ENCODE data around the gene DBX2. TPM values are rescaled to one million over a fixed set of nuclear protein-coding genes. Genes with fewer than 3 reads are reported as not detected.

DBX2 gene
- total RNA-seq, 4 donors from 2014 or later = 0.40 to 1.1 (median 0.76) TPM; not detected in 1

GRCh38 chr12:45039757-45040156 is 11.1 kb downstream of the DBX2 start:
- H3K9me3 ChIP-seq = no peaks in the 10 kb centered on the region
- WGBS = 80% methylated on average over 2 of the region's 2 CpGs
- DNase-seq (ENCODE audit: low spot score in 2 of 2) = no peak
- no peaks in the 10 kb centered on the region for H3K4me1 ChIP-seq
- H3K27me3 ChIP-seq = no peaks in the 10 kb centered on the region
- H3K36me3 ChIP-seq = no peaks in the 10 kb centered on the region
- TF ChIP-seq CTCF (IDR thresholded peaks at IDR 0.05) = no peak
- no peak for TF ChIP-seq POLR2A (IDR thresholded peaks at IDR 0.05)
- no peak for TF ChIP-seq EP300 (IDR thresholded peaks at IDR 0.05)
- no peak for TF ChIP-seq POLR2AphosphoS5 (IDR thresholded peaks at IDR 0.05)
- H3K4me3 ChIP-seq = no peak overlapping the region
- no peak overlapping the region for H3K27ac ChIP-seq

GRCh38 chr12:45034861-45035265 is 16.0 kb downstream of the DBX2 start:
- H3K27me3 ChIP-seq = no peaks in the 10 kb centered on the region
- no peaks in the 10 kb centered on the region for H3K4me1 ChIP-seq

GRCh38 chr12:45017916-45018315 is 33.0 kb downstream of the DBX2 start:
- no peak overlapping the region for H3K27ac ChIP-seq
- H3K9me3 ChIP-seq = peaks cover 3% of the 10 kb centered on the region
- no peaks in the 10 kb centered on the region for H3K27me3 ChIP-seq
- H3K4me3 ChIP-seq = no peak overlapping the region
- H3K36me3 ChIP-seq = no peaks in the 10 kb centered on the region
- TF ChIP-seq POLR2A (IDR thresholded peaks at IDR 0.05) (no peak), EP300 (IDR thresholded peaks at IDR 0.05) (no peak), CTCF (IDR thresholded peaks at IDR 0.05) (no peak), POLR2AphosphoS5 (IDR thresholded peaks at IDR 0.05) (no peak)
- no peaks in the 10 kb centered on the region for H3K4me1 ChIP-seq
- 7% methylated on average over 1 of the region's 1 CpG for WGBS
- DNase-seq (ENCODE audit: low spot score in 2 of 2) = no peak

More at GRCh38 chr12:45034861-45035265, 16.0 kb downstream of the DBX2 start:
- H3K4me3 ChIP-seq = no peak overlapping the region
- H3K27ac ChIP-seq = no peak overlapping the region
- 65% methylated on average over 11 of the region's 11 CpGs for WGBS
- no peaks in the 10 kb centered on the region for H3K36me3 ChIP-seq
- no peak for DNase-seq (ENCODE audit: low spot score in 2 of 2)
- TF ChIP-seq POLR2AphosphoS5 (IDR thresholded peaks at IDR 0.05) = no peak
- TF ChIP-seq EP300 (IDR thresholded peaks at IDR 0.05) = no peak
- H3K9me3 ChIP-seq = no peaks in the 10 kb centered on the region

GRCh38 chr12:45014396-45014795 is 36.5 kb downstream of the DBX2 start:
- Histone ChIP-seq H3K4me1 (no peaks in the 10 kb centered on the region), H3K27me3 (no peaks in the 10 kb centered on the region), H3K27ac (no peak overlapping the region), H3K9me3 (no peaks in the 10 kb centered on the region), H3K36me3 (no peaks in the 10 kb centered on the region), H3K4me3 (no peak overlapping the region)
- 81% methylated on average over 1 of the region's 1 CpG for WGBS
- TF ChIP-seq POLR2A (IDR thresholded peaks at IDR 0.05) = no peak
- no peak for DNase-seq (ENCODE audit: low spot score in 2 of 2)

- no peak for DNase-seq (ENCODE audit: low spot score in 2 of 2)
- H3K4me1 ChIP-seq = no peaks in the 10 kb centered on the region
- 89% methylated on average over 3 of the region's 3 CpGs for WGBS
Observed at GRCh38 chr12:45012749-45013148, 38.1 kb downstream of the DBX2 start.

GRCh38 chr12:45010059-45010458 is 40.8 kb downstream of the DBX2 start:
- Histone ChIP-seq H3K9me3 (no peaks in the 10 kb centered on the region), H3K27ac (no peak overlapping the region), H3K36me3 (no peaks in the 10 kb centered on the region), H3K27me3 (no peaks in the 10 kb centered on the region), H3K4me3 (no peak overlapping the region), H3K4me1 (no peaks in the 10 kb centered on the region)
- 27% methylated on average over 4 of the region's 4 CpGs for WGBS
- no peak for DNase-seq (ENCODE audit: low spot score in 2 of 2)
- no peak for TF ChIP-seq CTCF (IDR thresholded peaks at IDR 0.05)
- TF ChIP-seq POLR2A (IDR thresholded peaks at IDR 0.05) = no peak
- no peak for TF ChIP-seq POLR2AphosphoS5 (IDR thresholded peaks at IDR 0.05)
- no peak for TF ChIP-seq EP300 (IDR thresholded peaks at IDR 0.05)

More at GRCh38 chr12:45012749-45013148, 38.1 kb downstream of the DBX2 start:
- no peak overlapping the region for H3K4me3 ChIP-seq
- no peaks in the 10 kb centered on the region for H3K27me3 ChIP-seq
- no peak overlapping the region for H3K27ac ChIP-seq
- H3K9me3 ChIP-seq = no peaks in the 10 kb centered on the region
- TF ChIP-seq EP300 (IDR thresholded peaks at IDR 0.05) (no peak), CTCF (IDR thresholded peaks at IDR 0.05) (no peak), POLR2AphosphoS5 (IDR thresholded peaks at IDR 0.05) (no peak), POLR2A (IDR thresholded peaks at IDR 0.05) (no peak)
- H3K36me3 ChIP-seq = no peaks in the 10 kb centered on the region
